Endometrium (tissue), 2 donors: ENCODE measurements around the gene SLFN14.
"Not testable (repeated sequence)": the region's sequence is repeated elsewhere in the genome, so short reads cannot be mapped to it uniquely, and the experiment has no call there.

ENCODE experiments used
- FAIRE-seq: peaks from 2 replicates; lab custom pipeline; 2012; peaks lifted over from hg19 to GRCh38; lab: Jason Lieb, UNC
- donor health status: control.
- donor health status: control.

The SLFN14 gene

GRCh38 chr17:35560703-35561102 lies at the start of gene SLFN14:
SLFN14 (minus strand) TSS chr17:35560819; CDS start chr17:35558062, 2,757 bp downstream.
- FAIRE-seq = no peak

GRCh38 chr17:35609831-35610230 lies 49.2 kb upstream of the SLFN14 start:
- FAIRE-seq = no peak

DNA sequence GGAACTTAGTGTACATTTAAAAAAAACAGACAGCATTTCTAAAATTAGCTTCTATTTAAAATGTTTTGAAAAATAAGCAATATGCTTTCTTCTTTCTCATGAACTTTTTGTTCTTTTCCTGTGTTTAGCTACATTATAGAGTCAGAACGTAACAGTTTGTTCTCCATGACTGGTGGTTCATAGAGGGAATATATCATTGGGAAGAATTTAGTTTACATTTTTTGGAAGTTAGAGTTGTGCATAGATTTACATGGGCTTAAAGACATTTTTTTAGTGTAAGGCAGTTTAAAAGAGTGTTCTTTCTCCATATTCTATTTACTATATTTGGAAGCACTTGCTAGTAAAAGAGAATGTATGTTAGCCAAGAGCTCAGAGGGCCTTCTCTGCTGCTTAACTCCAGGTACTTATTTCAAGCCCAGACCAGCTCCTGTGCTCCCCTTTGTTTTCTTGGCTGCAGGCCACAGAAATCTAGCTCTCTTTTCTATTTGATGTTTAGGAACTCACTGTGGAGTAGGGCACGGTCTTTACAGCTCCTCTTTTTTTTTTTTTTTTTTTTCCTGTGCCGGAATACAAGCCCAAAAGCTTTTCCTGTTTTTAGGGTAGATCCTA lies 46.7 kb upstream of the SLFN14 start:
- no peak for FAIRE-seq

DNA sequence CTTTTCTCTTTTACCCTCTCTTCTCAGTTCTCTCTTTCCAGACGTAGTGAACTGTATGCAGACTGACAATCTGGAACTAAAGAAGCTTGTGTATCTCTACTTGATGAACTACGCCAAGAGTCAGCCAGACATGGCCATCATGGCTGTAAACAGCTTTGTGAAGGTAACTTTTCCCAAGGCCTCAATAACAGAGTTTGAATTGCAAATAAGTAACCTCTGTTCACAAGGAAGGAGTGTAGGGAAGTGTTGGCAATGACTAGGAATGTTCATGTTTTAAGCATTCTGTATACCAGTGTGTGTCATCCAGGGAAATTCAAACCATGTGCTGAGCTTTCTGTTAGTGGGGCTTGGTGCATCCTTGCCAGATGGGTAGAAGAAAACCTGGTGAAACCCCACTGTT lies 45.1 kb upstream of the SLFN14 start:
- FAIRE-seq = no peak

DNA sequence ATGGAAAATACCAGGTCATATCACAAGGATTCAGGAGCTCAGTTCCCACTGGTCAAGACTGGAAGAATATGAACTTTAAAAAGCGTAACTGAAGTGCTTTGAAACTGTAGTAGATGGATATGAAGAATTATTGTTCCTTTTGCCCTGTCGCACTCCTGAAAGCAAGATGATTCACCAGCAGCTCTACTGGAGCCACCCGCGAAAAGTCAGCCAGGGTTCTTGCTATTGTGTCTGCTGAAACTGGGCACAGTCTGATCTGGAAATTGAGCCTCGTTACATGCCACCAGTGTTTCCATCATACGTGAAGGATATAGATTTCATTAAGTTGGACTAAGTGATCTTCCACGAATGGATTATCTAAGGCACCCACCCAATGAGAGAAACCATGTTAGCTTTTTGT lies 43.1 kb upstream of the SLFN14 start:
- FAIRE-seq = no peak

- no peak for FAIRE-seq
Observed at GRCh38 chr17:35597604-35598003, 37.0 kb upstream of the SLFN14 start.

- no peak for FAIRE-seq
Observed at GRCh38 chr17:35596530-35597233, 36.1 kb upstream of the SLFN14 start.

- FAIRE-seq = no peak
Observed at GRCh38 chr17:35596072-35596471, 35.5 kb upstream of the SLFN14 start.

- no peak for FAIRE-seq
Observed at GRCh38 chr17:35588196-35588920, 27.7 kb upstream of the SLFN14 start.

DNA sequence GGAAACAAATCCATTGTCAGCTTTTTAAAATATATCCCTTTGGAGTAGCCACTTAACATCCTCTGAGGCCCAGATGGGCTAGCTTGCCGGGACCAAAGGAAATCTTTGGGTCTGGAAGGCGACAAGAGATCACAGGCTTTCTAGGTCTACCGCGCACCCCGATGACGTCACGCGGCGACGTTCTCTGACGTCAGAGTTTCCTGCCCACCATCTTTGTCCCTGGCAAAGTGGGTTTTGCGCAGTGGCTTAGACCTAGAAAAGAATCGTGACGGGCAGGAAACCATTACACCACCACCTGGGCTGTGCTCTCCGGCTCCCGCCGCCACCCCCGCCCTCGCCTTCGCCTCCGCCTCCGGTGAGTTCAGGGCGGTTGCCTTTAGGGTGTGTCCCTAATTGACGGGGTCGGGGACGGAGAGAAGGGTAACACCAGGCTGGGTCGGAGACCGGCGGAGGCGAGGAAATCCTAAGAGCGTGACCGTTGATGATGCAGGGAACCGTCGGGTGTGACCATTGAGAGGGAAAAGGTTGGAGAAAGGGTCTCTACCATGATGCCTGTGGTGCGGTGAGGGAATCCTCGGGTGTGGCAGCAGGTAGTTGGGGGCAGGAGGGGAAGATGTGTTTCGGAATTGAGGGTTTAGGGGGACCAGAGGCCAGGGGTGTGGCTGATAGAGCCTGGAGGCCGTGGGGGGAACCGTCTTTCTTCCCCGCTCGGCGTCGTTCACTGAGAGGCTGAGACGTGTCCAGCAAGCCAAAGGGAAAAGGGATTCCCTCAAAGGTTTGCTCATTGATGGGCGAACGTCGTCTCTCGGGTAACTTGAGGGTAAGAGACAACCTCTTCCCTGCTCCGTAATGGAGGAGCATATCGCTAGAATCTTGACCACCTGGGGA lies 26.7 kb upstream of the SLFN14 start, which contains the start of gene AP2B1:
Gene AP2B1 (plus strand): TSS at position 249 of the 888 bp plus-strand sequence. CDS start 6,709 bp downstream, outside the sequence.
- peak; percentile 84 for FAIRE-seq

DNA sequence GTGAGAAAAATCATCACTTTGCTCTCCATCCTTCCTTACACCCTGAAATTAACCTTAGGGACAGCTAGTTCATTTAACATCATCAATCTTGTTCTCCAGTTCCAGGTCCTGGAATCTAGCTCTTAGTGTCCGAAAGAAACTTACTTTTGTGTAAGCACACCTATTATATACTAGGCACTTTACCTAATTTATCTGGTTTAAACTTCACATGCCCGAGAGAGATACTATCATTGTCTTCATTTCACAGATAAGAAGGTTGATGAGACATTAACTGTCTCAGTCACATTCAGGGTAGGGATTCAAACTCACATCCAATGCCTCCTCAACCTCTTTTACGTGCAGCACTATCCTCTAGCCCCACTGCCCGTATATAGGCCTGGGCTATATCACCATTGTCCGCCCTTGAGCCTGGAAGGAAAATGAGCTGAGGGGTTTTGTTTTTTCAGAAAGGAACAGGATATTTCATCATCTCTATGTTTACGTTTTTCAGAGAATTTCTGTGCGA lies 26.0 kb upstream of the SLFN14 start:
- no peak for FAIRE-seq

- FAIRE-seq = no peak
Observed at GRCh38 chr17:35584061-35584460, 23.4 kb upstream of the SLFN14 start.

- FAIRE-seq = no peak
Observed at GRCh38 chr17:35578929-35579432, 18.4 kb upstream of the SLFN14 start.

DNA sequence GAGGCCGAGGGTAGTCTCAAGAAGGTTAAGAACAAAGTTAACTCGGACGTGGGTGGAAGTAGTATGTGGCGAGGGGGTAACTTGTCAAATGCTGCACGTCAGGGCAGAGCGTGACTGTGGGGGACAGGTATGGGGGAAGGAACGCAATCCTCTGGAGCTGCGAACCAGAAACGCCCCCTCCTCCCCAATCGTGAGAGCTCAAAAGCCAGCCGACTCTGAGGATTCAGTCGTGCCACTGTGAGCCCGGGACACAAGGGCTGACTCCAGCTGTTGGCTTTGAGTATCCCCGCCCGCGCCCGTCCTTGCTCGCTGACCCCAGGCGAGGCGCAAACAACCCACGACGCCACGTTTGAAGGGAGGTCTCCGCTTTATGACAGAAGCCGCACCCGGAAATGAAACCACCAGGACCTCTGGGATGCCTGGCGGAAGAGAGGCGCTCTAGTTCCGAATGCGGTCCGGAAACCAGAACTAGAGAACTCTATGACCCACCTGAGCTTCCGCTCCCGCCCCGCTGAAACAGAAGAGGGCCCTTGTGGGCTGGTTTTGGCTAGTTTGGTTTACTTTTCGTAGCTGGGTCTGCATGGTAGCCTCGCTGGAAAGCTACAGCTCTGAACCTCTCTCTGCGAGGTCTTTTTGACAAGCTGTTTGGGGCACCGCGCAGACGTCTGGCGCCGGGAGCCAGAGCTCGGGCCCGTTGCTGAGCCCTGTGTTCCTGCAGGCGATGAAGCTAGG lies 17.7 kb upstream of the SLFN14 start, which contains the start of gene PEX12:
Gene PEX12 (minus strand): TSS at position 375 of the 732 bp plus-strand sequence. CDS start 550 bp downstream, outside the sequence.
- FAIRE-seq = peak; percentile 93

DNA sequence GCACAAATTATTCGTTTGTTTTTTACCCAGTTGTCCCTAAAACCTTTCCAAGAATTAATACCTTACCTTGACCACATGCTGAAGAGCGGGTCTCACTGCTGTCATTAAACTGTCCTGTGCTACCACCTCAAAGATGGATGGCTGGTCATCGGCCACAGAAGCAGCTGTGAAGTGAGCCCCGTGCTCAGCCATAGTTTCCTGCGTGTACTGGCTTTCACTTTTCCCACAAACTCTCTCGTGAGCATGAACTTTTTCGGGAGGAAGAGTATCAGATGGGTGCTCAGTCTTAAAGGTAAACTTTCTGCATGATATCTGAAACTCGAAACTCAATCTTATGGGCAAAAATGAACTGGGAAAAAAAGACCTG lies 17.2 kb upstream of the SLFN14 start:
- no peak for FAIRE-seq

DNA sequence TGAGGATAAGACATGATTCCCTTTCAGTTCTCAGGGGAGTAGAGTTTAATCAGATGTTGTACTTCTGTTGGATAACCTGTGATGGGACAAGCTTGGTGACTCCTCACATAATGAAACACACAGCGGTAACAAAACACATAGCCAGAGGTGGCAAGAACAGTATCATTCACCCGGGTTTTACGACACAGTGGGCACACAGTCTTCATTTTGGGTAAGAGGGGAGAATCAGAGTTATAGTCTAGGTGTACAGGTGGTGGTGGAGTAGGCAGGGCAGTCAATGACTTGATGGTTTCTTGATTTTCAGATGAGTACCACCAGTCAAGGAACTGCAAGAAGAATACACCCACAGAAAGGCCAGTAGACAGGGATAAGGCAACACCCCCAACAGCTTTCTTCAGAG lies 15.1 kb upstream of the SLFN14 start:
- FAIRE-seq = no peak

- FAIRE-seq = no peak
Observed at GRCh38 chr17:35569405-35569804, 8.8 kb upstream of the SLFN14 start.

DNA sequence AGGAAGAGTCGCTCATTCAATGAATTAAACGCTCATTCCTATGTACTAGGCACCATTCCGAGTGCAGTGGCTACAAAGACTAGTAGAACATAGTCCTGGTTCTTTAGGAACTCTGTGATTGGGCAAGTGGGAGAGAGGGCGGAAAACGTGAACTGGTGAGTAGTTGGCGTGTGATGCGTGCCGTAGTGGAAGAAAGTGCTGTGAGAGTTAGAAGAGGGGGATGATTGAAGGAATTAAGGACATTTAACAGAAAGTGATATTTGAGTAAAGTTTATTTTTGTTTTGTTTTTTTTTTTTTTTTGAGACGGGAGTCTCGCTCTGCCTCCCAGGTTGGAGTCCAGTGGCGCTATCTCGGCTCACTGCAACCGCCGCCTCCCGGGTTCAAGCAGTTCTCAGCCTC lies 7.9 kb upstream of the SLFN14 start:
- FAIRE-seq = no peak

GRCh38 chr17:35566968-35567367 lies 6.3 kb upstream of the SLFN14 start:
- FAIRE-seq = no peak

DNA sequence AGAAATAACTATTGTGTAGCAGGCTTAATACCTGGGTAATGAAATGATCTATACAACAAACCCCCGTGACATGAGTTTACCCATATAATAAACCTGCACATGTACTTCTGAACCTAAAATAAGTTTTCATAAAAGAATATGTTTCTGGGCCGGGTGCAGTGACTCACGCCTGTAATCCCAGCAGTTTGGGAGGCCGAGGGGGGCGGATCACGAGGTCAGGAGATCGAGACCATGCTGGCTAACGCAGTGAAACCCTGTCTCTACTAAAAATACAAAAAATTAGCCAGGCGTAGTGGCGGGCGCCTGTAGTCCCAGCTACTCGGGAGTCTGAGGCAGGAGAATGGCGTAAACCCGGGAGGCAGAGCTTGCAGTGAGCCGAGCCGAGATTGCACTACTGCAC lies 2.6 kb upstream of the SLFN14 start:
- not testable (repeated sequence) for FAIRE-seq
